BJ (cell line): ENCODE results near the gene IFI30. TPM values are rescaled to one million over a fixed set of nuclear protein-coding genes. Genes with fewer than 3 reads are reported as not detected.

Experiments
- CTCF ChIA-PET: fragments of 350-600 bp; formaldehyde crosslinking; extraction: SDS; loops from one replicate; lab custom pipeline; 2021; ENCODE audit warnings: antibody characterized with exemption, inconsistent platforms; lab: Yijun Ruan, JAX
- POLR2A ChIA-PET: fragments of 300-600 bp; sonication (Branson Sonifier 250); formaldehyde crosslinking; extraction: SDS; loops from one replicate; lab custom pipeline; 2021; ENCODE audit warnings: antibody characterized with exemption; lab: Charles Lee
- DNase-seq: peaks from one replicate; pipeline ENCODE4 v3.0.0-alpha.2; 2011; ENCODE audit warnings: low read depth
- H3K27me3 ChIP-seq: 2 replicates; pipeline ENCODE4 v1.6.0; 2011; ENCODE audit warnings: low read length; ENCODE audit not compliant: control insufficient read depth, insufficient read depth
- H3K36me3 ChIP-seq: 2 replicates; pipeline ENCODE4 v1.5.1; 2011; ENCODE audit warnings: low read length; ENCODE audit not compliant: control insufficient read depth, insufficient read depth
- H3K4me3 ChIP-seq: 2 replicates; pipeline ENCODE4 v1.5.1; 2011; ENCODE audit warnings: low read depth, mild to moderate bottlenecking, control low read depth, low read length
- polyA plus RNA-seq: library from polyadenylated mRNA; depleted of rRNA; stranded (reverse); fragments of >200 nt; gene quantifications from 2 replicates; pipeline ENCODE4 v1.2.3, GENCODE V29; 2011
- TF ChIP-seq, protein P1 (sequence below): IDR thresholded peaks from 2 replicates; pipeline ENCODE4 v1.5.1; 2011; ENCODE audit warnings: low read depth, mild to moderate bottlenecking, control low read depth, inconsistent platforms, low read length, moderate library complexity; ENCODE audit not compliant: insufficient read depth

IFI30 gene
- polyA plus RNA-seq, 1 experiment = 14.5 TPM

DNA sequence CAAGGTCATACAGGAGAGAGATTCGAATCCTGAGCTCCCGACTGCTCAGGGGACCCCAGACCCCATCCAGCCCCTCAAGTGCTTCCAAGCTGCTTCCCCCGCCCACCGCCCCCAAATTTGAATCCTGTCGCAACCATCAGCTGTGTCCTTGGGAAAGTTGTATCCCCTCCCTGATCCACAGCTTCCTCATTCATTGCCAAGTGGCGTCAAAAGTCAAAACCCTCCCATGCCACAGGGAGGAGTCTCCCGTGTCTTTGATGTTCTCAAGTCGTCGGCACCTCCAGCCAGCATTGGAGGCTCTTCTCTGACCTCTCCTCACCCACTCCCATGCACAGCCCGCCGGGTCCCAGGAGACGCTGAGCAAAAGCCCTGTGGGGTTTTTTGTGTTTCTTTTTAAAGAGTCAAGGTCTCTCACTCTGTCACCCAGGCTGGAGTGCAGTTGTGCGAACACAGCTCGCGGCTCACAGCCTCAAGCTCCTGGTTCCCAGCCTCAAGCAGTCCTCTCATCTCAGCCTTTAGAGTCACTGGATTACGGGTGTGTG, 2.8 kb upstream of the IFI30 start:
- H3K36me3 ChIP-seq = peaks cover 15% of the 10 kb centered on the region
- ChIA-PET CTCF (interaction anchor here (0.8 to 1.8 kb wide), 6 partner anchors 10 to 81 kb away, joined by 3 to 7 read pairs (median 4); partner anchors contain the start of gene MPV17L2), POLR2A (no interaction called here)
- no peak for DNase-seq
- H3K4me3 ChIP-seq = no peak overlapping the region
- H3K27me3 ChIP-seq = no peaks in the 10 kb centered on the region
- TF ChIP-seq, protein P1, sequence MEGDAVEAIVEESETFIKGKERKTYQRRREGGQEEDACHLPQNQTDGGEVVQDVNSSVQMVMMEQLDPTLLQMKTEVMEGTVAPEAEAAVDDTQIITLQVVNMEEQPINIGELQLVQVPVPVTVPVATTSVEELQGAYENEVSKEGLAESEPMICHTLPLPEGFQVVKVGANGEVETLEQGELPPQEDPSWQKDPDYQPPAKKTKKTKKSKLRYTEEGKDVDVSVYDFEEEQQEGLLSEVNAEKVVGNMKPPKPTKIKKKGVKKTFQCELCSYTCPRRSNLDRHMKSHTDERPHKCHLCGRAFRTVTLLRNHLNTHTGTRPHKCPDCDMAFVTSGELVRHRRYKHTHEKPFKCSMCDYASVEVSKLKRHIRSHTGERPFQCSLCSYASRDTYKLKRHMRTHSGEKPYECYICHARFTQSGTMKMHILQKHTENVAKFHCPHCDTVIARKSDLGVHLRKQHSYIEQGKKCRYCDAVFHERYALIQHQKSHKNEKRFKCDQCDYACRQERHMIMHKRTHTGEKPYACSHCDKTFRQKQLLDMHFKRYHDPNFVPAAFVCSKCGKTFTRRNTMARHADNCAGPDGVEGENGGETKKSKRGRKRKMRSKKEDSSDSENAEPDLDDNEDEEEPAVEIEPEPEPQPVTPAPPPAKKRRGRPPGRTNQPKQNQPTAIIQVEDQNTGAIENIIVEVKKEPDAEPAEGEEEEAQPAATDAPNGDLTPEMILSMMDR = no peak

DNA sequence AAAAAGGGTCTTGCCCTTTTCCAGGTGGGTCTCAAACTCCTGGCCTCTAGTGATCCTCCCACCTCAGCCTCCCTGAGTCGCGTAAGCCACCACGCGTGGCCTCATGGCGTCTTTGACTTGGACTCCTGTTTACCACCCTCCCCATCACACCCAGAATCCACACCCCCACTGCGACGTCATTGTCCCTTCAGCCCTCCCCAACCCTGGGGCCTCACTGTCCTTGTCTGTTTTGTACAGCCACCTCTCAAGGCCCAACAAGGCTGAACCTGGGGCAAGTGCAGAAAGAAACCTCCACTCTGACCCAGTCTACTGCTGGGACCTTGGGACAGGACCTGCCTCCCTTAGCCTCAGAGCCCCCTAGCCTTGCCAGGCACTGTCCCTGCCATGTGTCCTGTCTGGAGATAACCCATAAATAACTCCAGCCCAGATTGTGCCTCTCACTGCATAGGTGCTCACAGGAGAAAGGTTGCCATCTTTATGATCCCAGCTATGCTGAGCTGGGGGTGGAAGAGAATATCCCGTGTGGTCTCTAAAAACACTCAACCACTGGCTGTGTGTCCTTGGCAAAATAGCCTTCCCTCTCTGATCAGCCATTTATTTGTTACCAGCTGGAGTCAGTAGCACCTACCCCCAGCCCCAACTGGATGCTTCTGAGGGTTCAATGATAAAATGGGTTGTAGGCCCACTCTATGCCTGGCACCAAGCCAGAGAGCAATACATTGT, 1.8 kb upstream of the IFI30 start:
- TF ChIP-seq, protein P1 = no peak
- ChIA-PET CTCF (interaction anchor here (0.9 to 1.8 kb wide), 5 partner anchors 11 to 80 kb away, joined by 4 to 7 read pairs (median 5); partner anchors contain the start of gene MPV17L2), POLR2A (no interaction called here)
- Histone ChIP-seq H3K27me3 (no peaks in the 10 kb centered on the region), H3K36me3 (peaks cover 9% of the 10 kb centered on the region), H3K4me3 (no peak overlapping the region)
- DNase-seq = no peak

DNA sequence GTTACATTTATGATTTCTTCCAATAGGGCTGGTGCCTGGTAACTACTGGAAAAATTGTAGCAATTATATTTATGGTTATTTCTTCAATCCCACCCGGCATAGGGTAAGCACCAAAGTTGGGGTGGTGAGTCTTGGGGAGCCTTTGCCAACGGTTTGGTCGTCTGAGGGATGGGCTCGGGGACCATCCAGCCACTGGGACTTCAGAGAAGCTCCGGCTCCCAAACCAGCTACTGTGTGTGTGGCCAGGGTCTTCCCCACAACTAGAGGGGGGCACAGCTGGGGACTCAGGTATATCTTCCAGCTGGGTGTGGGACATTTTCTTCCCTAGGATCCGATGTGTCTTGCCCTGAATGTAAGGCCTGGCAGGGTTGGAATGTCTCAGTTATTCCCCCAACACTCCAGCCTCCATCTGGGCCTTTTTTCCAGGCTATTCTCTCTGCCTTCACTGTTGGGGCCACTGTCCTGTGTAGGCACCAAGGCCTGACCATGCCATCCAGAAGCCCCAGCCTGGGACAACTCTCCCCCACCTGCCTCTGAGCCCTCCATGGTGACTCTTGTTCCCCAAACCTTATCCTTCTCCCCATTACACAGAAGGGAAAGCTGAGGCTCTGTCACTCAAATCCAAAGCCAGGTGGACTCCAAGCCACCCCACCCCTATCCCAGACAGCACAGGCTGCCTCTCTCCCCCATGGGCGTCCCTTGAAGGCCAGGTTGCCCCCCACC, 1.1 kb upstream of the IFI30 start:
- TF ChIP-seq, protein P1 = no peak
- ChIA-PET POLR2A (no interaction called here), CTCF (interaction anchor here (0.9 to 1.3 kb wide), 2 partner anchors 60 to 79 kb away, joined by 5 read pairs; no protein-coding TSS in a partner anchor)
- no peak overlapping the region for H3K4me3 ChIP-seq
- DNase-seq = no peak
- H3K36me3 ChIP-seq = peaks cover 6% of the 10 kb centered on the region; the same call in 1 of the 2 replicates
- H3K27me3 ChIP-seq = no peaks in the 10 kb centered on the region

DNA sequence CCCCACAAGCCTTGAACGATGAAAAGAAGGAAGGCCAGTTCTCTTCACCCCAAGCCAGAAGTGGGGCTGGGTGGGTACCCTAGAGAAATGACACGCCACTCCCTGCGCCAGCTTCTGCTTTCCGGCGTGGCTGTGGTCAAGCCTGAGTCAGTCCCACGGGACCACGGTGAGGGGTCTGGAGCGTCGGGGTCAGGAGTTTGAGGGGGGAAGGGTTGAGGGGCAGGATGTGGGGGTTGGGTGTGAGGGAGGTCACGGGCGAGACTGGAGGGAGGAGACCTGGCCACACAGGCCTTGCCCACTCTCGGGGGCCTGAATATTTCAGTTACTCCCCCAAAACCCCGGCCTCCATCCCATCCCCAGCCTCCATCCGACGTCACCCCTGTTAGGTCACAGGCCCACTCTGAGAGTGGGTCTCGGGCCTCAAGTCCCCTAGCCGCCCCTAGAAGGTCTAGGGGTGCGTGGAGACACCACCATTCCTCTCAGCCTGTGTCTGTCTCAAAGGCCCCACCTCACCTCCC, 500 bp upstream of the IFI30 start:
- no peak for DNase-seq
- Histone ChIP-seq H3K4me3 (peak overlapping the region; percentile 66; the same call in 1 of the 2 replicates), H3K36me3 (peaks cover 1% of the 10 kb centered on the region; the same call in 1 of the 2 replicates), H3K27me3 (no peaks in the 10 kb centered on the region)
- TF ChIP-seq, protein P1 = no peak
- ChIA-PET CTCF (interaction anchor here (0.9 to 1.3 kb wide), 2 partner anchors 60 to 79 kb away, joined by 5 read pairs; no protein-coding TSS in a partner anchor), POLR2A (no interaction called here)
